ENCODE data around the gene NAT8L. TPM values are rescaled to one million over a fixed set of nuclear protein-coding genes. Genes with fewer than 3 reads are reported as not detected.

The NAT8L gene
- polyA plus RNA-seq, 3 donors = 5.6 to 7.6 (median 7.3) TPM

- DNase-seq (ENCODE audit: low read depth in 3 of 3, low spot score in 2 of 3) = no peak
Observed at GRCh38 chr4:2044542-2045517, 14.3 kb upstream of the NAT8L start.

GRCh38 chr4:2045518-2045951, 13.6 kb upstream of the NAT8L start:
- no peak for DNase-seq (ENCODE audit: low read depth in 3 of 3, low spot score in 2 of 3)

GRCh38 chr4:2046031-2046961, 12.8 kb upstream of the NAT8L start:
- DNase-seq (ENCODE audit: low read depth in 3 of 3, low spot score in 2 of 3) = no peak

- no peak for DNase-seq (ENCODE audit: low read depth in 3 of 3, low spot score in 2 of 3)
Observed at GRCh38 chr4:2047031-2047660, 12.0 kb upstream of the NAT8L start.

- no peak for DNase-seq (ENCODE audit: low read depth in 3 of 3, low spot score in 2 of 3)
Observed at GRCh38 chr4:2047781-2048581, 11.1 kb upstream of the NAT8L start.

GRCh38 chr4:2048831-2049230, 10.3 kb upstream of the NAT8L start:
- no peak for DNase-seq (ENCODE audit: low read depth in 3 of 3, low spot score in 2 of 3)

GRCh38 chr4:2049381-2049780, 9.7 kb upstream of the NAT8L start:
- DNase-seq (ENCODE audit: low read depth in 3 of 3, low spot score in 2 of 3) = no peak

- no peak for DNase-seq (ENCODE audit: low read depth in 3 of 3, low spot score in 2 of 3)
Observed at GRCh38 chr4:2049811-2050210, 9.3 kb upstream of the NAT8L start.

GRCh38 chr4:2051086-2051485, 8.0 kb upstream of the NAT8L start:
- no peak for DNase-seq (ENCODE audit: low read depth in 3 of 3, low spot score in 2 of 3)

GRCh38 chr4:2054217-2054616, 4.9 kb upstream of the NAT8L start:
- no peak for DNase-seq (ENCODE audit: low read depth in 3 of 3, low spot score in 2 of 3)

GRCh38 chr4:2057382-2058065, 1.6 kb upstream of the NAT8L start:
- DNase-seq (ENCODE audit: low read depth in 3 of 3, low spot score in 2 of 3) = no peak

- DNase-seq (ENCODE audit: low read depth in 3 of 3, low spot score in 2 of 3) = no peak
Observed at GRCh38 chr4:2058264-2059045, 672 bp upstream of the NAT8L start.

- no peak for DNase-seq (ENCODE audit: low read depth in 3 of 3, low spot score in 2 of 3)
Observed at GRCh38 chr4:2059726-2060602, 837 bp downstream of the NAT8L start.

- no peak for DNase-seq (ENCODE audit: low read depth in 3 of 3, low spot score in 2 of 3)
Observed at GRCh38 chr4:2060611-2061185, 1.6 kb downstream of the NAT8L start.

GRCh38 chr4:2061186-2062131, 2.3 kb downstream of the NAT8L start:
- DNase-seq (ENCODE audit: low read depth in 3 of 3, low spot score in 2 of 3) = no peak

GRCh38 chr4:2062168-2062807, 3.2 kb downstream of the NAT8L start:
- no peak for DNase-seq (ENCODE audit: low read depth in 3 of 3, low spot score in 2 of 3)
